Neural progenitor cell (in vitro differentiated cells): ENCODE results near the gene RNF180.
A peak's percentile ranks its signal among the peaks of the same experiment; 100 is the strongest.

Experiments
- CTCF ChIP-seq: fragments of 200-600 bp; sonication (generic); IDR thresholded peaks from 2 replicates; pipeline ENCODE4 v1.5.1; 2017; ENCODE audit warnings: antibody characterized with exemption, mild to moderate bottlenecking
- EZH2 ChIP-seq: fragments of 200-600 bp; sonication (generic); IDR thresholded peaks from 2 replicates; pipeline ENCODE4 v1.6.1; 2017; ENCODE audit warnings: antibody characterized with exemption, mild to moderate bottlenecking, moderate library complexity

- TF ChIP-seq CTCF, result no peak
- TF ChIP-seq EZH2, result peak; percentile 42
Measured at GRCh38 chr5:64166201-64166959, 737 bp downstream of the RNF180 start.
